Uterus (tissue), 4 donors: ENCODE measurements around the gene NOS1AP. TPM values are rescaled to one million over a fixed set of nuclear protein-coding genes. Genes with fewer than 3 reads are reported as not detected.
"Not testable (repeated sequence)": the region's sequence is repeated elsewhere in the genome, so short reads cannot be mapped to it uniquely, and the experiment has no call there.

Experiments used
- DNase-seq, 2 donors: peaks; one replicate each; pipeline ENCODE4 v3.0.0-alpha.2; 2019 to 2020
- H3K27ac ChIP-seq, 2 donors: fragments of 200-600 bp; sonication (generic); 1 replicate in 1 of 2; 2 replicates in 1 of 2; pipeline ENCODE4 v1.5.1; 2016 to 2018
- H3K27me3 ChIP-seq, 2 donors: fragments of 200-600 bp; sonication (generic); one replicate each; pipeline ENCODE4 v1.5.1; 2018 to 2019; ENCODE audit warnings: control low read depth in 1 of 2
- H3K36me3 ChIP-seq, 2 donors: fragments of 200-600 bp; sonication (generic); one replicate each; pipeline ENCODE4 v1.5.1; 2019; ENCODE audit warnings: control low read depth in 1 of 2
- H3K4me1 ChIP-seq, 2 donors: fragments of 200-600 bp; sonication (generic); one replicate each; pipeline ENCODE4 v1.5.1; 2018 to 2019; ENCODE audit warnings: control low read depth in 1 of 2
- H3K4me3 ChIP-seq, 2 donors: fragments of 200-600 bp; sonication (generic); 1 replicate in 1 of 2; 2 replicates in 1 of 2; pipeline ENCODE4 v1.5.1; 2018 to 2019; ENCODE audit warnings: mild to moderate bottlenecking in 1 of 2
- H3K9me3 ChIP-seq, 2 donors: fragments of 200-600 bp; sonication (generic); one replicate each; pipeline ENCODE4 v1.5.1; 2019; ENCODE audit warnings: control low read depth in 1 of 2
- POLR2A ChIP-seq, 2 donors: fragments of 450-650 bp; IDR thresholded peaks; one replicate each; pipeline ENCODE4 v1.6.1; 2016; ENCODE audit warnings: antibody characterized with exemption in 2 of 2, mild to moderate bottlenecking in 1 of 2, moderate library complexity in 1 of 2
- intact Hi-C: fragments of 100-400 bp; cut with DNase I; formaldehyde crosslinking; loops from one replicate; pipeline ENCODE4 v1.15.1; 2023; ENCODE audit warnings: low total_unique reads
- total RNA-seq, 4 donors: library from RNA; depleted of rRNA in 3 of 4; stranded (reverse); fragments of >200 nt in 3 of 4; gene quantifications; one replicate each; pipeline versions ENCODE4 v1.1.0 to v1.2.4, GENCODE V29; 2014 to 2023
- TF ChIP-seq, protein P1 (sequence below), 4 experiments: fragments of 200-600 bp in 2 of 4; fragments of 450-650 bp in 2 of 4; sonication (generic) in 2 of 4; IDR thresholded peaks; one replicate each; pipeline ENCODE4 v1.5.1; 2016 to 2019; ENCODE audit warnings: antibody characterized with exemption in 4 of 4, mild to moderate bottlenecking in 2 of 4, moderate library complexity in 1 of 4
- donor health status: DM: yes; HTN: yes; CAD: no.

The NOS1AP gene
- total RNA-seq, 4 donors from 2014 or later, result under 0.01 to 5.3 (median 1.9) TPM; not detected in 1

DNA sequence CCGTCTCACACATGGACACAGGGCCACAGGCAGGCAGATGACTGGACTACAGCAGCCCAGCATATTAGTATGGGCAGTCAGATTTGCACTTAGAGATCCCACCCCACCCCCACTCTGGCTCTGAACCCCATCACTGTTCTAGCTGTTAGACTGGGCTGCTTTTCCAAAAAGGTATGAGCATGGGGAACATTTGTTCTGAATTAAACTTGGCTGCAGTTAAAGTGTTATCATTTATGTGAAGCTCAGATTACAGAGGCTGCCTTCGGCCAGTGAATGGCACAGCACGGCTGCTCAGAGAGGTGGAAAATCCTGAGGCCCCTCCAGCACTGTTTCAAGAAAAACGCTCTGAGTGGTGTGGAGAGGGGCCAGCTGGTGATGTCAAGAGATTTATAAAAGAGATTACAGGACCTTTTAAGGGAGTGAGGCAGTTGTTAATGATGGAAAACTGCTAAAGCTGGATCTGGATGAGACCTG is 6.9 kb upstream of the NOS1AP start:
- intact Hi-C loops, result no loop called here
- Histone ChIP-seq H3K27me3 (no peaks in the 10 kb centered on the region), H3K9me3 (no peaks in the 10 kb centered on the region), H3K4me3 (no peak overlapping the region), H3K36me3 (no peaks in the 10 kb centered on the region), H3K27ac (no peak overlapping the region), H3K4me1 (no peaks in the 10 kb centered on the region)
- peak in 1 of 2 donors; percentile 38 for DNase-seq
- TF ChIP-seq, protein P1, sequence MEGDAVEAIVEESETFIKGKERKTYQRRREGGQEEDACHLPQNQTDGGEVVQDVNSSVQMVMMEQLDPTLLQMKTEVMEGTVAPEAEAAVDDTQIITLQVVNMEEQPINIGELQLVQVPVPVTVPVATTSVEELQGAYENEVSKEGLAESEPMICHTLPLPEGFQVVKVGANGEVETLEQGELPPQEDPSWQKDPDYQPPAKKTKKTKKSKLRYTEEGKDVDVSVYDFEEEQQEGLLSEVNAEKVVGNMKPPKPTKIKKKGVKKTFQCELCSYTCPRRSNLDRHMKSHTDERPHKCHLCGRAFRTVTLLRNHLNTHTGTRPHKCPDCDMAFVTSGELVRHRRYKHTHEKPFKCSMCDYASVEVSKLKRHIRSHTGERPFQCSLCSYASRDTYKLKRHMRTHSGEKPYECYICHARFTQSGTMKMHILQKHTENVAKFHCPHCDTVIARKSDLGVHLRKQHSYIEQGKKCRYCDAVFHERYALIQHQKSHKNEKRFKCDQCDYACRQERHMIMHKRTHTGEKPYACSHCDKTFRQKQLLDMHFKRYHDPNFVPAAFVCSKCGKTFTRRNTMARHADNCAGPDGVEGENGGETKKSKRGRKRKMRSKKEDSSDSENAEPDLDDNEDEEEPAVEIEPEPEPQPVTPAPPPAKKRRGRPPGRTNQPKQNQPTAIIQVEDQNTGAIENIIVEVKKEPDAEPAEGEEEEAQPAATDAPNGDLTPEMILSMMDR (IDR thresholded peaks at IDR 0.05), result no peak
- no peak for TF ChIP-seq POLR2A (IDR thresholded peaks at IDR 0.05)

- Histone ChIP-seq H3K27me3 (no peaks in the 10 kb centered on the region), H3K4me1 (peaks cover 0 to 9% of the 10 kb centered on the region in 2 donors), H3K9me3 (no peaks in the 10 kb centered on the region), H3K27ac (no peak overlapping the region), H3K36me3 (no peaks in the 10 kb centered on the region), H3K4me3 (no peak overlapping the region)
- intact Hi-C loops, result no loop called here
- DNase-seq, result no peak
- TF ChIP-seq POLR2A (IDR thresholded peaks at IDR 0.05), result no peak
- TF ChIP-seq, protein P1 (IDR thresholded peaks at IDR 0.05), result no peak
These were observed 4.5 kb upstream of the NOS1AP start for GRCh38 chr1:162065016-162065415.

DNA sequence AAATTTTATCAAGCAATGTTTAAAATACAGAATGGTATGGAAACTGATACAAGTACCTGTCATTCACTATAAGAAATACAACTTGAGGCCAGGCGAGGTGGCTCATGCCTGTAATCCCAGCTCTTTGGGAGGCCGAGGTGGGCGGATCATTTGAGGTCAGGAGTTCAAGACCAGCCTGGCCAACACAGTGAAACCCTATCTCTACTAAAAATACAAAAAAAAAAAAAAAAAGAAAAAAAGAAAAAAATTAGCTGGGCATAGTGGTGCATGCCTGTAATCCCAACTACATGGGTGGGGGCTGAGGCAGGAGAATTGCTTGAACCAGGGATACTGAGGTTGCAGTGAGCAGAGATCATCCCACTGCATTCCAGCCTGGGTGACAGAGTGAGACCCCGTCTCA is 2.7 kb upstream of the NOS1AP start:
- H3K4me1 ChIP-seq, H3K27me3 ChIP-seq, H3K36me3 ChIP-seq, H3K9me3 ChIP-seq, intact Hi-C loops, H3K4me3 ChIP-seq, DNase-seq, H3K27ac ChIP-seq: not testable (repeated sequence)

- intact Hi-C loops, result no loop called here
- Histone ChIP-seq H3K4me3 (no peak overlapping the region), H3K4me1 (peaks cover 0 to 9% of the 10 kb centered on the region in 2 donors), H3K27me3 (no peaks in the 10 kb centered on the region), H3K9me3 (no peaks in the 10 kb centered on the region), H3K36me3 (no peaks in the 10 kb centered on the region), H3K27ac (no peak overlapping the region)
- no peak for TF ChIP-seq POLR2A (IDR thresholded peaks at IDR 0.05)
- TF ChIP-seq, protein P1 (IDR thresholded peaks at IDR 0.05), result no peak
- DNase-seq, result no peak
These were observed 2.0 kb upstream of the NOS1AP start for GRCh38 chr1:162067466-162067865.

DNA sequence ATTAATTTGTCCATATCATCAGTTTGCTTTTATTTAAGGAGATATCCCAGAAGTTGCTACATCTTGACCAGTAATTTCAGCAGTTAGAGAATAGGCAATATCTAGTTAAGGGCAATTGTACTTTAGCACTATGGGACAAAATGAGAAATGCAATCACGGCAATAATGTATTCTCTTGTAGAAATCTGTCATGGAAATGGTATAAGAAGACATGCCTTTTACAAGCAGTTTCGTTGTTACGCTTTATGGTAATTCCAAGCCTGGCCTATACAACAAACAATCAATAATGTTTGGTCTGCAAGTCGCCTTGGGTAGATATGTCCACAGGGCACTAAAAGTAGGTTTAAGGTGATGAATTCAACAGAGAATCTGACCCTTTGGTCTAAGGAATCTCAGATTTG is 1.2 kb upstream of the NOS1AP start:
- no peaks in the 10 kb centered on the region for H3K36me3 ChIP-seq
- H3K4me3 ChIP-seq, result no peak overlapping the region
- TF ChIP-seq, protein P1 (IDR thresholded peaks at IDR 0.05), result no peak
- no peak for TF ChIP-seq POLR2A (IDR thresholded peaks at IDR 0.05)
- no peak overlapping the region for H3K27ac ChIP-seq
- intact Hi-C loops, result no loop called here
- H3K4me1 ChIP-seq, result peaks cover 0 to 9% of the 10 kb centered on the region in 2 donors
- no peaks in the 10 kb centered on the region for H3K27me3 ChIP-seq
- H3K9me3 ChIP-seq, result no peaks in the 10 kb centered on the region
- no peak for DNase-seq
